Glutamatergic neuron (in vitro differentiated cells): ENCODE data around the gene PAGR1. TPM values are rescaled to one million over a fixed set of nuclear protein-coding genes. Genes with fewer than 3 reads are reported as not detected.

Experiments used
- DNase-seq: peaks from one replicate; pipeline ENCODE4 v3.0.0; 2022
- H3K27ac Mint-ChIP-seq: one replicate; pipeline ENCODE4 v1.8.0; 2020; ENCODE audit warnings: mild to moderate bottlenecking, mixed read lengths, inconsistent platforms; ENCODE audit not compliant: unreplicated experiment
- H3K27me3 Mint-ChIP-seq: one replicate; pipeline ENCODE4 v1.8.0; 2020; ENCODE audit warnings: mild to moderate bottlenecking, moderate library complexity, mixed read lengths, inconsistent platforms; ENCODE audit not compliant: unreplicated experiment
- H3K36me3 Mint-ChIP-seq: one replicate; pipeline ENCODE4 v1.8.0; 2020; ENCODE audit warnings: mild to moderate bottlenecking, mixed read lengths, inconsistent platforms; ENCODE audit not compliant: unreplicated experiment
- H3K4me1 Mint-ChIP-seq: one replicate; pipeline ENCODE4 v1.8.0; 2020; ENCODE audit warnings: mild to moderate bottlenecking, low read depth, mixed read lengths, inconsistent platforms; ENCODE audit not compliant: unreplicated experiment
- H3K4me3 Mint-ChIP-seq: one replicate; pipeline ENCODE4 v1.8.0; 2020; ENCODE audit warnings: mild to moderate bottlenecking, mixed read lengths, inconsistent platforms; ENCODE audit not compliant: unreplicated experiment
- H3K9me3 Mint-ChIP-seq: one replicate; pipeline ENCODE4 v1.8.0; 2020; ENCODE audit warnings: mild to moderate bottlenecking, moderate library complexity, mixed read lengths, inconsistent platforms; ENCODE audit not compliant: unreplicated experiment
- total RNA-seq: library from RNA; stranded (reverse); fragmentation: NEBNext Ultra II Directional; extraction: Animal tissue kit (Norgen Biotek cat#: 25700); gene quantifications from one replicate; pipeline ENCODE4 v1.2.1, GENCODE V29; 2021; ENCODE audit not compliant: unreplicated experiment
- TF ChIP-seq, protein P1 (sequence below): fragments of 200-600 bp; sonication (generic); IDR thresholded peaks from one replicate; pipeline ENCODE4 v1.5.0; 2021; ENCODE audit not compliant: partially characterized antibody, unreplicated experiment

The PAGR1 gene
- total RNA-seq, 1 donor from 2014 or later: 110 TPM

- peaks cover 2% of the 10 kb centered on the region for H3K4me1 Mint-ChIP-seq
- TF ChIP-seq, protein P1, sequence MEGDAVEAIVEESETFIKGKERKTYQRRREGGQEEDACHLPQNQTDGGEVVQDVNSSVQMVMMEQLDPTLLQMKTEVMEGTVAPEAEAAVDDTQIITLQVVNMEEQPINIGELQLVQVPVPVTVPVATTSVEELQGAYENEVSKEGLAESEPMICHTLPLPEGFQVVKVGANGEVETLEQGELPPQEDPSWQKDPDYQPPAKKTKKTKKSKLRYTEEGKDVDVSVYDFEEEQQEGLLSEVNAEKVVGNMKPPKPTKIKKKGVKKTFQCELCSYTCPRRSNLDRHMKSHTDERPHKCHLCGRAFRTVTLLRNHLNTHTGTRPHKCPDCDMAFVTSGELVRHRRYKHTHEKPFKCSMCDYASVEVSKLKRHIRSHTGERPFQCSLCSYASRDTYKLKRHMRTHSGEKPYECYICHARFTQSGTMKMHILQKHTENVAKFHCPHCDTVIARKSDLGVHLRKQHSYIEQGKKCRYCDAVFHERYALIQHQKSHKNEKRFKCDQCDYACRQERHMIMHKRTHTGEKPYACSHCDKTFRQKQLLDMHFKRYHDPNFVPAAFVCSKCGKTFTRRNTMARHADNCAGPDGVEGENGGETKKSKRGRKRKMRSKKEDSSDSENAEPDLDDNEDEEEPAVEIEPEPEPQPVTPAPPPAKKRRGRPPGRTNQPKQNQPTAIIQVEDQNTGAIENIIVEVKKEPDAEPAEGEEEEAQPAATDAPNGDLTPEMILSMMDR: no peak
- peaks cover 5% of the 10 kb centered on the region for H3K36me3 Mint-ChIP-seq
- DNase-seq: no peak
- H3K27me3 Mint-ChIP-seq: peaks cover 8% of the 10 kb centered on the region
- peaks cover 2% of the 10 kb centered on the region for H3K9me3 Mint-ChIP-seq
- H3K4me3 Mint-ChIP-seq: no peak overlapping the region
- no peak overlapping the region for H3K27ac Mint-ChIP-seq
Measured at GRCh38 chr16:29842732-29843346, 26.9 kb downstream of the PAGR1 start.

- Mint-ChIP-seq H3K9me3 (peaks cover 2% of the 10 kb centered on the region), H3K27ac (no peak overlapping the region), H3K36me3 (peaks cover 5% of the 10 kb centered on the region), H3K4me3 (no peak overlapping the region), H3K27me3 (peaks cover 8% of the 10 kb centered on the region), H3K4me1 (peaks cover 2% of the 10 kb centered on the region)
- no peak for DNase-seq
- TF ChIP-seq, protein P1: no peak
Measured at GRCh38 chr16:29843931-29844330, 28.0 kb downstream of the PAGR1 start.

DNA sequence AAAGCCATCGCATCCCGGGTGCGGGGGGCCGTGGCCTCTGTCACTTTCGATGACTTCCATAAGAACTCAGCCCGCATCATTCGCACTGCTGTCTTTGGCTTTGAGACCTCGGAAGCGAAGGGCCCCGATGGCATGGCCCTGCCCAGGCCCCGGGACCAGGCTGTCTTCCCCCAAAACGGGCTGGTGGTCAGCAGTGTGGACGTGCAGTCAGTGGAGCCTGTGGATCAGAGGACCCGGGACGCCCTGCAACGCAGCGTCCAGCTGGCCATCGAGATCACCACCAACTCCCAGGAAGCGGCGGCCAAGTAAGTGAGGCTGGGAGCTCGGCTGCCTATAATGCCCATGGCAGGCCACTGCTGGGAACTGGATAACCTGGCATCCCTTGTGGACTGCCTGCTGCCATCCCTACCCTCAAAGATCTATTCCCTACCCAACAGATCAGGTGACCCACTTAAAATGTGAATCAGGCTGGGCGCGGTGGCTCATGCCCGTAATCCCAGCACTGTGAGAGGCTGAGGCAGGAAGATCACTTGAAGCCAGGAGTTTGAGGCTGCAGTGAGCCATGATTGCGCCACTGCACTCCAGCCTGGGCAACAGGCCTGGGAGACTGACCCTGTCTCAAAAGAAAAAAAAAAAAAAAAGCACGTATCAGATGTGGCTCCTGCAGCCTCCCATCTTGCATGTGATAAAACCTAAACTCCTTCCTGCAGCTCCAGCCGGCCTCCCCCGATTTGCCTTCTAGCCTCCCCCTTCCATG is 28.8 kb downstream of the PAGR1 start:
- no peak for DNase-seq
- H3K27ac Mint-ChIP-seq: no peak overlapping the region

GRCh38 chr16:29845656-29846055 is 29.7 kb downstream of the PAGR1 start:
- H3K4me3 Mint-ChIP-seq: no peak overlapping the region
- H3K4me1 Mint-ChIP-seq: peaks cover 2% of the 10 kb centered on the region
- no peak for DNase-seq
- H3K27ac Mint-ChIP-seq: no peak overlapping the region
- H3K9me3 Mint-ChIP-seq: peaks cover 2% of the 10 kb centered on the region
- TF ChIP-seq, protein P1: no peak
- H3K36me3 Mint-ChIP-seq: peaks cover 5% of the 10 kb centered on the region
- peaks cover 10% of the 10 kb centered on the region for H3K27me3 Mint-ChIP-seq

More for the DNA sequence above, 28.8 kb downstream of the PAGR1 start:
- H3K27me3 Mint-ChIP-seq: peaks cover 8% of the 10 kb centered on the region
- H3K4me1 Mint-ChIP-seq: peaks cover 2% of the 10 kb centered on the region
- H3K4me3 Mint-ChIP-seq: no peak overlapping the region
- peaks cover 5% of the 10 kb centered on the region for H3K36me3 Mint-ChIP-seq
- TF ChIP-seq, protein P1: no peak
- H3K9me3 Mint-ChIP-seq: peaks cover 2% of the 10 kb centered on the region
